Right atrium auricular region (tissue), 2 donors: Measurements from ENCODE around the gene SREBF1. TPM values are rescaled to one million over a fixed set of nuclear protein-coding genes. Genes with fewer than 3 reads are reported as not detected.
A peak's percentile ranks its signal among the peaks of the same experiment; 100 is the strongest.

Experiments
- DNase-seq: peaks from one replicate; pipeline ENCODE4 v3.0.0-alpha.2; 2019; ENCODE audit warnings: low spot score
- H3K27ac ChIP-seq, 2 donors: fragments of 200-600 bp; sonication (generic); 1 replicate in 1 of 2; 2 replicates in 1 of 2; pipeline ENCODE4 v1.5.1; 2016 to 2019
- H3K27me3 ChIP-seq, 2 donors: fragments of 200-600 bp; sonication (generic); one replicate each; pipeline versions ENCODE4 v1.5.1 to v1.6.0; 2017 to 2019
- H3K36me3 ChIP-seq: fragments of 200-600 bp; sonication (generic); one replicate; pipeline ENCODE4 v1.5.1; 2016
- H3K4me1 ChIP-seq, 2 donors: fragments of 200-600 bp; sonication (generic); one replicate each; pipeline versions ENCODE4 v1.5.1 to v1.6.0; 2017 to 2019
- H3K4me3 ChIP-seq, 2 donors: fragments of 200-600 bp; sonication (generic); 1 replicate in 1 of 2; 2 replicates in 1 of 2; pipeline ENCODE4 v1.5.1; 2017 to 2019; ENCODE audit warnings: mild to moderate bottlenecking in 1 of 2, moderate library complexity in 1 of 2
- H3K9me3 ChIP-seq, 2 donors: fragments of 200-600 bp; sonication (generic); one replicate each; pipeline ENCODE4 v1.5.1; 2019
- total RNA-seq, 2 donors: library from RNA; depleted of rRNA; stranded (reverse); fragments of >200 nt; gene quantifications; one replicate each; pipeline ENCODE4 v1.1.0, GENCODE V29; 2016
- TF ChIP-seq, protein P1 (sequence below), 2 donors: fragments of 200-600 bp; sonication (generic); IDR thresholded peaks; one replicate each; pipeline ENCODE4 v1.5.1; 2019; ENCODE audit warnings: antibody characterized with exemption in 2 of 2

Gene SREBF1
- total RNA-seq, 2 donors from 2014 or later: 17.0 to 29.8 TPM

GRCh38 chr17:17880577-17881196 is 43.9 kb upstream of the SREBF1 start:
- H3K9me3 ChIP-seq: no peaks in the 10 kb centered on the region
- no peak overlapping the region for H3K27ac ChIP-seq
- TF ChIP-seq, protein P1, sequence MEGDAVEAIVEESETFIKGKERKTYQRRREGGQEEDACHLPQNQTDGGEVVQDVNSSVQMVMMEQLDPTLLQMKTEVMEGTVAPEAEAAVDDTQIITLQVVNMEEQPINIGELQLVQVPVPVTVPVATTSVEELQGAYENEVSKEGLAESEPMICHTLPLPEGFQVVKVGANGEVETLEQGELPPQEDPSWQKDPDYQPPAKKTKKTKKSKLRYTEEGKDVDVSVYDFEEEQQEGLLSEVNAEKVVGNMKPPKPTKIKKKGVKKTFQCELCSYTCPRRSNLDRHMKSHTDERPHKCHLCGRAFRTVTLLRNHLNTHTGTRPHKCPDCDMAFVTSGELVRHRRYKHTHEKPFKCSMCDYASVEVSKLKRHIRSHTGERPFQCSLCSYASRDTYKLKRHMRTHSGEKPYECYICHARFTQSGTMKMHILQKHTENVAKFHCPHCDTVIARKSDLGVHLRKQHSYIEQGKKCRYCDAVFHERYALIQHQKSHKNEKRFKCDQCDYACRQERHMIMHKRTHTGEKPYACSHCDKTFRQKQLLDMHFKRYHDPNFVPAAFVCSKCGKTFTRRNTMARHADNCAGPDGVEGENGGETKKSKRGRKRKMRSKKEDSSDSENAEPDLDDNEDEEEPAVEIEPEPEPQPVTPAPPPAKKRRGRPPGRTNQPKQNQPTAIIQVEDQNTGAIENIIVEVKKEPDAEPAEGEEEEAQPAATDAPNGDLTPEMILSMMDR (IDR thresholded peaks at IDR 0.05): no peak
- DNase-seq: no peak
- no peak overlapping the region for H3K4me3 ChIP-seq
- H3K36me3 ChIP-seq: peaks cover 58% of the 10 kb centered on the region
- H3K27me3 ChIP-seq: no peaks in the 10 kb centered on the region
- H3K4me1 ChIP-seq: peaks cover 9 to 32% of the 10 kb centered on the region in 2 donors

DNA sequence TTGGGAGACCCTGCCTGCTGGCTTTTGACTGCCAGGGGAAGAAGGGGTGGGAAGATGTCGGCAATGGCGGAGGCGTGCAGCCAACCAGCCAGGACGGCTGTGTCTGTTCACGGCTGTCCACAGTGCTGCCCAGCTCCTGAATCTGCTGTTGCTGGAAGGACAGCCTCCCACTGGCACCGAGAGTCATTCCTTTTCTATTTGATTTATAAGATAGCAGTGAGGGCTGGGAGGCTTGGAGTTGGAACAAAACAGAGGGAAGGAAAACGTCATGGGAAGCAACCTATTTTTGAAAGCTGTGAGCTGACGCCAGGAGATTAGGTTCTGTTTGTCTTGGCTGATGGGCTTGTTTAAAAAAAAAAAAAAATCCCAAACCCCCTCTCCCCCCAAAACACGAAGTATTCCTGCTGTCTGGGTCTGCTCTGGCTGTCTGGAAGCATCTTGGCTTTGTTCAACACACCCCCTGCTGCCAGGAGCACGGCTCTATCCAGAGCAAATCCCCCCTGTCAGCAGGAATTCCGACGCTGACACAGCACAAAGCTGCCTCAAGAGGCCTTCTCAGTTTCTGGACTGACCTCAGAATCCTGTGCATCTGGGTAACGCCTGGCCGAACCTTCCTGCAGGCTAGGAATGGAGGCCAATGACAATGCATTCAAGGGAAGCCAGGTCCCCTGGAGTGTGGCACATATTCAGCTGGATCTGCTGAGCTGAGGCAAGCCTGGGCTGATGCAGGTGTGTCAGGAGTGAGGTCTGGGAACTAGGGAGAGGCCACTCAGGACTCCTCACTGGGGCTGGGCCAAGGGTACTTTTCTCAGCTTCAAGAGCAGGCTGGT is 41.0 kb upstream of the SREBF1 start:
- Histone ChIP-seq H3K27me3 (no peaks in the 10 kb centered on the region), H3K36me3 (peaks cover 37% of the 10 kb centered on the region), H3K4me3 (peak overlapping the region in 1 of 2 donors; percentile 19), H3K27ac (peak overlapping the region; percentile 88 to 95), H3K9me3 (no peaks in the 10 kb centered on the region), H3K4me1 (peaks cover 9 to 51% of the 10 kb centered on the region in 2 donors)
- peak; percentile 86 for DNase-seq
- TF ChIP-seq, protein P1 (IDR thresholded peaks at IDR 0.05): peak in 1 of 2 donors; percentile 28

GRCh38 chr17:17876959-17877528 is 40.3 kb upstream of the SREBF1 start:
- Histone ChIP-seq H3K27ac (peak overlapping the region; percentile 88 to 95), H3K4me1 (peaks cover 9 to 57% of the 10 kb centered on the region in 2 donors), H3K36me3 (peaks cover 30% of the 10 kb centered on the region), H3K27me3 (no peaks in the 10 kb centered on the region), H3K9me3 (no peaks in the 10 kb centered on the region), H3K4me3 (peak overlapping the region in 1 of 2 donors; percentile 19)
- peak; percentile 81 for DNase-seq
- TF ChIP-seq, protein P1 (IDR thresholded peaks at IDR 0.05): no peak

DNA sequence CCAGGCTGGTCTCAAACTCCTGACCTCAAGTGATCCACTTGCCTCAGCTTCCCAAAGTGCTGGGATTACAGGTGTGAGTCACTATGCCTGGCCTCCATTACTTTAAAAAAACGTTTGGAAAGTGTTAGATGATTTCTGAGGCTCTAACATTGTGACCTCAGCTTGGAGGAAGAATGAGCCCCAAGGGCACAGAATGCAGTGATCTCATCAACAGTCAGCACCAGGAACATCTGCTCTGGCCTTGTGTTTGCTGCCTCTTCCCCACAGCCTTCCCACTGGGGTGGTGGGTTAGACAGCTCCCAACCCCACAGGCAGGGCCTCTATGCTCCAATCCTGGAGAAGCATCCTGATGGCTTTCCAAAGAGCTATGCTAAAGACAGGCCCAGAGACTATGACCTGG is 37.7 kb upstream of the SREBF1 start:
- peaks cover 19% of the 10 kb centered on the region for H3K36me3 ChIP-seq
- no peak for DNase-seq
- H3K27me3 ChIP-seq: no peaks in the 10 kb centered on the region
- H3K4me3 ChIP-seq: no peak overlapping the region
- peaks cover 9 to 58% of the 10 kb centered on the region in 2 donors for H3K4me1 ChIP-seq
- H3K27ac ChIP-seq: peak overlapping the region; percentile 88 to 95
- TF ChIP-seq, protein P1 (IDR thresholded peaks at IDR 0.05): no peak
- no peaks in the 10 kb centered on the region for H3K9me3 ChIP-seq

GRCh38 chr17:17873450-17873991 is 36.7 kb upstream of the SREBF1 start:
- Histone ChIP-seq H3K4me3 (no peak overlapping the region), H3K4me1 (peaks cover 9 to 63% of the 10 kb centered on the region in 2 donors), H3K27me3 (no peaks in the 10 kb centered on the region), H3K9me3 (no peaks in the 10 kb centered on the region), H3K36me3 (peaks cover 10% of the 10 kb centered on the region), H3K27ac (no peak overlapping the region)
- no peak for DNase-seq
- TF ChIP-seq, protein P1 (IDR thresholded peaks at IDR 0.05): no peak
